Ishikawa (cell line): ENCODE data around the gene NEAT1.

Experiments
- EGR1 ChIP-seq: IDR thresholded peaks from 2 replicates; pipeline ENCODE4 v1.6.1; 2012
- EP300 ChIP-seq: IDR thresholded peaks from 2 replicates; pipeline ENCODE4 v1.6.1; 2012; ENCODE audit warnings: borderline replicate concordance
- MAX ChIP-seq: IDR thresholded peaks from 2 replicates; pipeline ENCODE4 v1.6.1; 2012
- TCF12 ChIP-seq: IDR thresholded peaks from 2 replicates; pipeline ENCODE4 v1.6.1; 2012; ENCODE audit warnings: low read depth
- YY1 ChIP-seq: IDR thresholded peaks from 2 replicates; pipeline ENCODE4 v1.6.1; 2012; ENCODE audit warnings: low read depth

GRCh38 chr11:65419460-65419771 is 3.2 kb upstream of the NEAT1 start:
- TF ChIP-seq EGR1 (no peak), YY1 (no peak), MAX (no peak), EP300 (no peak), TCF12 (no peak)
